Calu3 (cell line): ENCODE results near the gene GAS7. TPM values are rescaled to one million over a fixed set of nuclear protein-coding genes. Genes with fewer than 3 reads are reported as not detected.

Experiments used
- BruUV-seq: library from RNA; stranded (reverse); fragments of 400-500 nt; replicated peaks from 2 replicates; lab custom pipeline; 2021; lab: Mats Ljungman, UMichigan
- CTCF ChIA-PET: fragments of 300-600 bp; sonication (Branson Sonifier 250); formaldehyde crosslinking; loops from one replicate; lab custom pipeline; 2022; ENCODE audit warnings: antibody characterized with exemption; lab: Charles Lee
- DNase-seq: peaks from one replicate; pipeline ENCODE4 v3.0.0; 2022
- H3K27ac Mint-ChIP-seq: one replicate; pipeline ENCODE4 v1.8.0; 2022; ENCODE audit warnings: mixed read lengths; ENCODE audit not compliant: unreplicated experiment
- H3K27me3 Mint-ChIP-seq: one replicate; pipeline ENCODE4 v1.8.0; 2022; ENCODE audit warnings: mixed read lengths; ENCODE audit not compliant: unreplicated experiment
- H3K36me3 Mint-ChIP-seq: one replicate; pipeline ENCODE4 v1.8.0; 2022; ENCODE audit warnings: mild to moderate bottlenecking, moderate library complexity, mixed read lengths; ENCODE audit not compliant: insufficient read depth, unreplicated experiment
- H3K4me1 Mint-ChIP-seq: one replicate; pipeline ENCODE4 v1.8.0; 2022; ENCODE audit warnings: mild to moderate bottlenecking, low read depth, mixed read lengths; ENCODE audit not compliant: unreplicated experiment
- H3K4me3 Mint-ChIP-seq: one replicate; pipeline ENCODE4 v1.8.0; 2022; ENCODE audit warnings: mild to moderate bottlenecking, low read depth, moderate library complexity, mixed read lengths; ENCODE audit not compliant: unreplicated experiment
- H3K9me3 Mint-ChIP-seq: one replicate; pipeline ENCODE4 v1.8.0; 2022; ENCODE audit warnings: low read depth, mixed read lengths; ENCODE audit not compliant: unreplicated experiment
- CTCF ChIP-seq: fragments of 200-600 bp; IDR thresholded peaks from one replicate; pipeline ENCODE4 v1.8.0; 2022; ENCODE audit warnings: antibody characterized with exemption; ENCODE audit not compliant: unreplicated experiment
- intact Hi-C: fragments of 100-400 bp; cut with micrococcal nuclease; formaldehyde crosslinking; loops from one replicate; pipeline ENCODE4 v1.10.0; 2022; ENCODE audit not compliant: unreplicated experiment
- total RNA-seq: library from RNA; stranded (reverse); gene quantifications from 2 replicates; pipeline ENCODE4 v1.2.3, GENCODE V29; 2022

GAS7 gene
- total RNA-seq, 1 experiment from 2014 or later = 0.42 TPM

- Mint-ChIP-seq H3K27ac (no peak overlapping the region), H3K4me1 (no peaks in the 10 kb centered on the region), H3K27me3 (no peaks in the 10 kb centered on the region), H3K9me3 (no peaks in the 10 kb centered on the region), H3K36me3 (no peaks in the 10 kb centered on the region), H3K4me3 (no peak overlapping the region)
- CTCF ChIA-PET = interaction anchor here (0.6 kb wide), 1 partner anchor 36 kb away, joined by 3 read pairs; no protein-coding TSS in a partner anchor
- no TSS peak for BruUV-seq
- intact Hi-C loops = no loop called here
- TF ChIP-seq CTCF = no peak
- DNase-seq = no peak
Measured at GRCh38 chr17:10094797-10095196, 103.6 kb downstream of the GAS7 start.

GRCh38 chr17:10092595-10092994, 105.8 kb downstream of the GAS7 start:
- no peak for TF ChIP-seq CTCF
- intact Hi-C loops = no loop called here
- H3K4me1 Mint-ChIP-seq = no peaks in the 10 kb centered on the region

GRCh38 chr17:10091046-10091445, 107.4 kb downstream of the GAS7 start:
- no TSS peak for BruUV-seq
- DNase-seq = no peak
- Mint-ChIP-seq H3K27ac (no peak overlapping the region), H3K27me3 (no peaks in the 10 kb centered on the region), H3K36me3 (peaks cover 3% of the 10 kb centered on the region), H3K4me1 (peaks cover 14% of the 10 kb centered on the region), H3K9me3 (no peaks in the 10 kb centered on the region), H3K4me3 (no peak overlapping the region)
- intact Hi-C loops = no loop called here
- CTCF ChIA-PET = no interaction called here
- no peak for TF ChIP-seq CTCF

More at GRCh38 chr17:10092595-10092994, 105.8 kb downstream of the GAS7 start:
- Mint-ChIP-seq H3K27ac (no peak overlapping the region), H3K9me3 (no peaks in the 10 kb centered on the region), H3K27me3 (no peaks in the 10 kb centered on the region), H3K36me3 (no peaks in the 10 kb centered on the region), H3K4me3 (no peak overlapping the region)
- no peak for DNase-seq
- BruUV-seq = no TSS peak
- CTCF ChIA-PET = no interaction called here

- intact Hi-C loops = no loop called here
- Mint-ChIP-seq H3K27me3 (no peaks in the 10 kb centered on the region), H3K27ac (no peak overlapping the region), H3K4me3 (no peak overlapping the region), H3K9me3 (no peaks in the 10 kb centered on the region), H3K36me3 (peaks cover 8% of the 10 kb centered on the region), H3K4me1 (peaks cover 16% of the 10 kb centered on the region)
- no peak for DNase-seq
- CTCF ChIA-PET = no interaction called here
- no peak for TF ChIP-seq CTCF
- no TSS peak for BruUV-seq
Measured at GRCh38 chr17:10089196-10089804, 109.1 kb downstream of the GAS7 start.
